ENCODE data around the gene BLOC1S6. TPM values are rescaled to one million over a fixed set of nuclear protein-coding genes. Genes with fewer than 3 reads are reported as not detected.

Gene BLOC1S6
- total and polyA plus RNA-seq, 2 of the 13 experiments (the other 11 are each of a cell fraction or from before 2014, with no cell fraction given), result 11.8 to 44.3 TPM

DNA sequence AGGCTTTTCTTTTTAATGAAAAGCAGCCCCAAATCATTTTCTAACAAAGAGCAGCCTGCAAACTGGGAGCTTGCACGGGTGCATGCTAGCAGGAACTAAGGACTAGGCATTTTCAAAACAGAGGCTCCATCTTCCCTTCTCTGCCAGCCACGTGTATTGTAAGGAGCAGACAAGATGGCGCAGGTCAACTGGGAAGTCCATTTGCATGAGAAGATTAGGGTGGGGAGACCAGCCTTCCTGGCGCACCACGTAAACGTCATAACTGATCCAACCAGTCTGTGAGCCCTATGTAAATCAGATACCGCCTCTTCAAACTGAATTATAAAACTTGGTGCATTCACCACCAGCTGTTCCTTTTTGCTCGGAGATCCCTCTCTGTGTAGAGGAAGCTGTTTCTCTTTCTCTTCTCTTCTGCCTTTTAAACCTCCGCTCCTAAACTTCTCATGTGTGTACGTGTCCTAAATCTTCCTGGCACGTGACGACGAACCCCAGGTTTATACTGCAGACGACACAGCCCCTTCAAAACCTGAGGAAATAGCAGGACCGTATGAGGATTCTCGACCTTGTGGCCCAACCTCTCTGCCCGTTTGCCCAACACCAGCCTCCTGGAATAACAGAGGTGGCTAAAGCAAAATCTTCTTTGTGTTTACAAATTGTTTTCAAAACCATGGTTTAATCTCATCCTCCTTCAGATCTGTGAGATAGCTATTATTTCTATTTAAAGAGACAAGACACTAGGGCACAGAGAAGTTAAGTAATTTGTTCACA, 38.2 kb upstream of the BLOC1S6 start (continued):
- TF ChIP-seq, protein P1, sequence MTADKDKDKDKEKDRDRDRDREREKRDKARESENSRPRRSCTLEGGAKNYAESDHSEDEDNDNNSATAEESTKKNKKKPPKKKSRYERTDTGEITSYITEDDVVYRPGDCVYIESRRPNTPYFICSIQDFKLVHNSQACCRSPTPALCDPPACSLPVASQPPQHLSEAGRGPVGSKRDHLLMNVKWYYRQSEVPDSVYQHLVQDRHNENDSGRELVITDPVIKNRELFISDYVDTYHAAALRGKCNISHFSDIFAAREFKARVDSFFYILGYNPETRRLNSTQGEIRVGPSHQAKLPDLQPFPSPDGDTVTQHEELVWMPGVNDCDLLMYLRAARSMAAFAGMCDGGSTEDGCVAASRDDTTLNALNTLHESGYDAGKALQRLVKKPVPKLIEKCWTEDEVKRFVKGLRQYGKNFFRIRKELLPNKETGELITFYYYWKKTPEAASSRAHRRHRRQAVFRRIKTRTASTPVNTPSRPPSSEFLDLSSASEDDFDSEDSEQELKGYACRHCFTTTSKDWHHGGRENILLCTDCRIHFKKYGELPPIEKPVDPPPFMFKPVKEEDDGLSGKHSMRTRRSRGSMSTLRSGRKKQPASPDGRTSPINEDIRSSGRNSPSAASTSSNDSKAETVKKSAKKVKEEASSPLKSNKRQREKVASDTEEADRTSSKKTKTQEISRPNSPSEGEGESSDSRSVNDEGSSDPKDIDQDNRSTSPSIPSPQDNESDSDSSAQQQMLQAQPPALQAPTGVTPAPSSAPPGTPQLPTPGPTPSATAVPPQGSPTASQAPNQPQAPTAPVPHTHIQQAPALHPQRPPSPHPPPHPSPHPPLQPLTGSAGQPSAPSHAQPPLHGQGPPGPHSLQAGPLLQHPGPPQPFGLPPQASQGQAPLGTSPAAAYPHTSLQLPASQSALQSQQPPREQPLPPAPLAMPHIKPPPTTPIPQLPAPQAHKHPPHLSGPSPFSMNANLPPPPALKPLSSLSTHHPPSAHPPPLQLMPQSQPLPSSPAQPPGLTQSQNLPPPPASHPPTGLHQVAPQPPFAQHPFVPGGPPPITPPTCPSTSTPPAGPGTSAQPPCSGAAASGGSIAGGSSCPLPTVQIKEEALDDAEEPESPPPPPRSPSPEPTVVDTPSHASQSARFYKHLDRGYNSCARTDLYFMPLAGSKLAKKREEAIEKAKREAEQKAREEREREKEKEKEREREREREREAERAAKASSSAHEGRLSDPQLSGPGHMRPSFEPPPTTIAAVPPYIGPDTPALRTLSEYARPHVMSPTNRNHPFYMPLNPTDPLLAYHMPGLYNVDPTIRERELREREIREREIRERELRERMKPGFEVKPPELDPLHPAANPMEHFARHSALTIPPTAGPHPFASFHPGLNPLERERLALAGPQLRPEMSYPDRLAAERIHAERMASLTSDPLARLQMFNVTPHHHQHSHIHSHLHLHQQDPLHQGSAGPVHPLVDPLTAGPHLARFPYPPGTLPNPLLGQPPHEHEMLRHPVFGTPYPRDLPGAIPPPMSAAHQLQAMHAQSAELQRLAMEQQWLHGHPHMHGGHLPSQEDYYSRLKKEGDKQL (CRISPR knock-in tag; IDR thresholded peaks at IDR 0.05; ENCODE audit: low read depth), result no peak
- 0 out of 2 replicates have a peak, but pooled peaks have one; percentile 25 for TF ChIP-seq POLR2AphosphoS5 (IDR thresholded peaks at IDR 0.05; ENCODE audit: low read depth, low read length)
- no peak for TF ChIP-seq JUN (CRISPR knock-in tag; IDR thresholded peaks at IDR 0.05)
- TF ChIP-seq ZNF644 (CRISPR knock-in tag; IDR thresholded peaks at IDR 0.05; ENCODE audit: low read depth), result peak; percentile 98
- TF ChIP-seq, protein P2, sequence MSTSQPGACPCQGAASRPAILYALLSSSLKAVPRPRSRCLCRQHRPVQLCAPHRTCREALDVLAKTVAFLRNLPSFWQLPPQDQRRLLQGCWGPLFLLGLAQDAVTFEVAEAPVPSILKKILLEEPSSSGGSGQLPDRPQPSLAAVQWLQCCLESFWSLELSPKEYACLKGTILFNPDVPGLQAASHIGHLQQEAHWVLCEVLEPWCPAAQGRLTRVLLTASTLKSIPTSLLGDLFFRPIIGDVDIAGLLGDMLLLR (CRISPR knock-in tag; IDR thresholded peaks at IDR 0.05), result no peak
- TF ChIP-seq, protein P3, sequence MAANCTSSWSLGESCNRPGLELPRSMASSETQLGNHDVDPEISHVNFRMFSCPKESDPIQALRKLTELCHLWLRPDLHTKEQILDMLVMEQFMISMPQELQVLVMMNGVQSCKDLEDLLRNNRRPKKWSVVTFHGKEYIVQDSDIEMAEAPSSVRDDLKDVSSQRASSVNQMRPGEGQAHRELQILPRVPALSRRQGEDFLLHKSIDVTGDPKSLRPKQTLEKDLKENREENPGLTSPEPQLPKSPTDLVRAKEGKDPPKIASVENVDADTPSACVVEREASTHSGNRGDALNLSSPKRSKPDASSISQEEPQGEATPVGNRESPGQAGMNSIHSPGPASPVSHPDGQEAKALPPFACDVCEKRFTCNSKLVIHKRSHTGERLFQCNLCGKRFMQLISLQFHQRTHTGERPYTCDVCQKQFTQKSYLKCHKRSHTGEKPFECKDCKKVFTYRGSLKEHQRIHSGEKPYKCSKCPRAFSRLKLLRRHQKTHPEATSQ (CRISPR knock-in tag; IDR thresholded peaks at IDR 0.05; ENCODE audit: borderline replicate concordance), result no peak
- no peak for TF ChIP-seq ZNF567 (CRISPR knock-in tag; IDR thresholded peaks at IDR 0.05; ENCODE audit: borderline replicate concordance)
- TF ChIP-seq, protein P4, sequence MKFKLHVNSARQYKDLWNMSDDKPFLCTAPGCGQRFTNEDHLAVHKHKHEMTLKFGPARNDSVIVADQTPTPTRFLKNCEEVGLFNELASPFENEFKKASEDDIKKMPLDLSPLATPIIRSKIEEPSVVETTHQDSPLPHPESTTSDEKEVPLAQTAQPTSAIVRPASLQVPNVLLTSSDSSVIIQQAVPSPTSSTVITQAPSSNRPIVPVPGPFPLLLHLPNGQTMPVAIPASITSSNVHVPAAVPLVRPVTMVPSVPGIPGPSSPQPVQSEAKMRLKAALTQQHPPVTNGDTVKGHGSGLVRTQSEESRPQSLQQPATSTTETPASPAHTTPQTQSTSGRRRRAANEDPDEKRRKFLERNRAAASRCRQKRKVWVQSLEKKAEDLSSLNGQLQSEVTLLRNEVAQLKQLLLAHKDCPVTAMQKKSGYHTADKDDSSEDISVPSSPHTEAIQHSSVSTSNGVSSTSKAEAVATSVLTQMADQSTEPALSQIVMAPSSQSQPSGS (CRISPR knock-in tag; IDR thresholded peaks at IDR 0.05), result no peak
- TF ChIP-seq POGZ (CRISPR knock-in tag; IDR thresholded peaks at IDR 0.05), result peak; percentile 40; the same call in 1 of the 2 replicates
- TF ChIP-seq SMC3 (IDR thresholded peaks at IDR 0.05; ENCODE audit: low read length), result no peak
- TF ChIP-seq FOXO1 (CRISPR knock-in tag; IDR thresholded peaks at IDR 0.05), result no peak
- TF ChIP-seq YY1 (IDR thresholded peaks at IDR 0.05; ENCODE audit: insufficient read depth, insufficient replicate concordance, low read depth, low read length), result peak; percentile 64
- TF ChIP-seq, protein P5, sequence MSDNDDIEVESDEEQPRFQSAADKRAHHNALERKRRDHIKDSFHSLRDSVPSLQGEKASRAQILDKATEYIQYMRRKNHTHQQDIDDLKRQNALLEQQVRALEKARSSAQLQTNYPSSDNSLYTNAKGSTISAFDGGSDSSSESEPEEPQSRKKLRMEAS (IDR thresholded peaks at IDR 0.05), result peak; percentile 75
- TF ChIP-seq PCBP2 (optimal IDR thresholded peaks at IDR 0.05; ENCODE audit: low read depth, low read length, poor library complexity, severe bottlenecking), result no peak
- TF ChIP-seq, protein P6, sequence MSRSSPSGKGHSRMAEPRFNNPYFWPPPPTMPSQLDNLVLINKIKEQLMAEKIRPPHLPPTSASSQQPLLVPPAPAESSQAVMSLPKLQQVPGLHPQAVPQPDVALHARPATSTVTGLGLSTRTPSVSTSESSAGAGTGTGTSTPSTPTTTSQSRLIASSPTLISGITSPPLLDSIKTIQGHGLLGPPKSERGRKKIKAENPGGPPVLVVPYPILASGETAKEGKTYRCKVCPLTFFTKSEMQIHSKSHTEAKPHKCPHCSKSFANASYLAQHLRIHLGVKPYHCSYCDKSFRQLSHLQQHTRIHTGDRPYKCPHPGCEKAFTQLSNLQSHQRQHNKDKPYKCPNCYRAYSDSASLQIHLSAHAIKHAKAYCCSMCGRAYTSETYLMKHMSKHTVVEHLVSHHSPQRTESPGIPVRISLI (CRISPR knock-in tag; IDR thresholded peaks at IDR 0.05; ENCODE audit: borderline replicate concordance), result no peak
- TF ChIP-seq ZNF615 (CRISPR knock-in tag; IDR thresholded peaks at IDR 0.05; ENCODE audit: borderline replicate concordance), result no peak
- TF ChIP-seq KAT8 (CRISPR knock-in tag; IDR thresholded peaks at IDR 0.05), result peak; percentile 35; the same call in 1 of the 2 replicates
- TF ChIP-seq, protein P7, sequence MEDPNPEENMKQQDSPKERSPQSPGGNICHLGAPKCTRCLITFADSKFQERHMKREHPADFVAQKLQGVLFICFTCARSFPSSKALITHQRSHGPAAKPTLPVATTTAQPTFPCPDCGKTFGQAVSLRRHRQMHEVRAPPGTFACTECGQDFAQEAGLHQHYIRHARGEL (CRISPR knock-in tag; IDR thresholded peaks at IDR 0.05), result no peak
- no peak for TF ChIP-seq ZNF30 (CRISPR knock-in tag; IDR thresholded peaks at IDR 0.05)

Data from HepG2 (cell line).